ENCODE data around the gene ATP2C1.
"Not testable (repeated sequence)": the region's sequence is repeated elsewhere in the genome, so short reads cannot be mapped to it uniquely, and the experiment has no call there.

ATP2C1 gene

DNA sequence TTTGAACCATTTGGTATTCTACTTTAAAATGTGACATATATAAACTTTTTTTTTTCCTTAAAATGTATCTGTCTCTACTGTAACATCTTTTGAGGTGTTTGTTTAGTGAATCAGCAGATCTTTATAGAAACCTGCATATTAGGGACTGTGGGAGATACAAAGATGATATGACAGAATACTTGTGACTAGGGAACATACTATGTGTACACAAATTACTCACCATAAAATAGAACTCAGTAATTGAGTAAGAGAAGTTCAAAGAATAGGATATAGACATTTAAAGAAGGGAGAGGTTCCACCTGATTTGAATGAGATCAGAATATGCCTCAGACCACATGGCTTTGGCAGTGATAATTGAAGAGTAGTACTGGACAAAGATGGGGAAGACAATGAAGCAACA is 47.9 kb downstream of the ATP2C1 start:
- DNase-seq = no peak

GRCh38 chr3:130946882-130947281 is 53.0 kb downstream of the ATP2C1 start:
- DNase-seq = no peak

DNA sequence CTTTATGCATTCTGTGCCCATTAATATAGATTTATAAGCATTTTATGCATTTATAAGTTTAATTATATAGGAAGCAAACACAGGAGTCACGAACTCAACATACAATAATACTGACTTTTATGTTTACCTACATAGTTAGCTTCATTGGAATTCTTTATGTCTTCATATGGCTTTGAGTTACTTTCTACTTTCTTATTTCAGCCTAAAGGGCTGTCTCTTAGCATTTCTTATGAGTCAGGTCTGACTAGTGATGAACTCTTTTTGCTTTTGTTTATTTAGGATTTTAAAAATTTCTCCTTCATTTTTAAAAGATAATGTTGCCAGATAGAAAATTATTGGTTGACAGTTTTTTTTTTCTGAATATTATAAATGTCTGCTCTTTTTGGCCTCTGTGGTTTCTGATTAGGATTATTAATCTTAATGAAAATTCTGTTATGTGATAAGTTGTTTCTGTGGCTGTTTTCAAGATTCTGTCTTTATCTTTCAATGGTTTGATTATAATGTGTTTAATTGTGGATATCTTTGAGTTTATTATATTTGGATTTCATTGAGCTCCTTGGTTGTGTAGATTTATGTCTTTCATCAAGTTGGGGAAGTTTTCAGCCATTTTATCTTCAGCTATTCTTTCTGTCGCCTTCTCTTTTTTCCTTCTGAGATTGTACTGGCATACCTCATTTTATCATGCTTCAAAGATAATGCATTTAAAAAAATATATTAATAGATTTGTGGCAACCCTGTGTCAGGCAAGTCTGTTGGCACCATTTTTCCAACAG is 54.3 kb downstream of the ATP2C1 start:
- DNase-seq = no peak

DNA sequence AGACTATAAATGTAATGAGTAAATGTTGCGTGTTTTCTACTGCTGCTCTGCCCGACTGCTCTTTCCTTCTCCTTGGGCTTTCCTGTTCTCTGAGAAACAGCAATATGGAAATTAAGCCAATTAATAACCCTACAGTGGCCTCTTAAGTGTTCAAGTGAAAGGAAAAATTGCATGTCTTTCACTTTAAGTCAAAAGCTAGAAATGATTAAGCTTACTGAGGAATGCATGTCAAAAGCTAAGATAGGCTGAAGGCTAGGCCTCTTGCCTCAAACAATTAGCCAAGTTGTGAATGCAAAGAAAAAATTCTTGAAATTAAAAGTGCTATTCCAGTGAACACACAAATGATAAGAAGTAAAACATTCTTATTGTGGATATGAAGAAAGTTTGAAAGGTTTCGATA is 55.0 kb downstream of the ATP2C1 start:
- no peak for DNase-seq

GRCh38 chr3:130950124-130950523 is 56.2 kb downstream of the ATP2C1 start:
- DNase-seq = no peak

GRCh38 chr3:130950641-130951040 is 56.8 kb downstream of the ATP2C1 start:
- DNase-seq = no peak

- no peak for DNase-seq
These were observed 61.6 kb downstream of the ATP2C1 start for GRCh38 chr3:130955481-130955880.

DNA sequence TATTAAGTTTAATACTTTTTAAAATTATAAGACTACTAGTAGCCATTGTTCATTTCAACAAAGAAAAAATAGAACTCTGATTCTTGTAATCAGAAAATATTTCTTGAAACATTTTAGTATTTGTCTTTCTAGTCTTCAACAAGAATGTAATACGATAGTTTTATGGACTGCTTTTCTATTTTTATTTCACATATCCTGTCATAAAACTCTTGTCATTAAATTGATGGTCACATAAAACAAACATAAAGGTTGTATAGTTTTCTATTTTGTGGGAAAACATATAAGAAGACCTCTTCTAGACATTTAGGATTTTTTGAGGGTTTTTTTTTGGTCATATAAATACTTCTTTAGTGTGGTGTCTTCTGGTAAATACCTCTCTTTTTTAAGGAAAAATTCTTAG is 62.4 kb downstream of the ATP2C1 start:
- no peak for DNase-seq

GRCh38 chr3:130956721-130957120 is 62.8 kb downstream of the ATP2C1 start:
- DNase-seq = no peak

DNA sequence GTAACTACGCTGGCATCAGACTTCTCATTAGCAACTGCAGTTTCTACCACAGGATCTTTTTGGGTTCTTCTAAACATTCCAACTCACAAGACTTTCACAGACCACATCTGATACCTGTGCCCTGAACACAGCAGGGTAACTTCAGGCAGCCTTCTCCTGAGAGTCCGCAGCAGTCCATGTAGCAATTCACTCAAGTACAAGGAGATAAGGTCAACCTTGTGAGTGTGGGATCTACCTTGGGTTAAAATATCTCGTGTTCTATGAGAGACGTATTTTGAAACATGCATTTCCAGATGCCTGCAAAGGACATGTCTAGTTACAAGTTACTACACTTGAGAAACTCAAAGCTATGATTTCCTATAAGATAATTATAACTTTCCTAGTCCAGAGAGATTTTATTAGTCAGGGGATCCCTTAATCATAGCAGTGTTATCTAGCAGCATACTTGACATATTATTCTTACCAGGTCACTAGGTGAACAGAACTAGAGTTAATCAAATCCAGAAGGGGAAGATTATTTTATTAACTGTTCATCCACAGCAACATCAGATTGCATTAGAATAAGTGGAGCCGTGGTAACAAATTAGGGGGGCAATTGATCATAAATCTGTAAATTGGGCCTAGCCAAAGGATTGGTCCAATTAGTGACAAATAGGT is 66.4 kb downstream of the ATP2C1 start:
- no peak for DNase-seq

- DNase-seq = no peak
These were observed 67.6 kb downstream of the ATP2C1 start for GRCh38 chr3:130961458-130961857.

DNA sequence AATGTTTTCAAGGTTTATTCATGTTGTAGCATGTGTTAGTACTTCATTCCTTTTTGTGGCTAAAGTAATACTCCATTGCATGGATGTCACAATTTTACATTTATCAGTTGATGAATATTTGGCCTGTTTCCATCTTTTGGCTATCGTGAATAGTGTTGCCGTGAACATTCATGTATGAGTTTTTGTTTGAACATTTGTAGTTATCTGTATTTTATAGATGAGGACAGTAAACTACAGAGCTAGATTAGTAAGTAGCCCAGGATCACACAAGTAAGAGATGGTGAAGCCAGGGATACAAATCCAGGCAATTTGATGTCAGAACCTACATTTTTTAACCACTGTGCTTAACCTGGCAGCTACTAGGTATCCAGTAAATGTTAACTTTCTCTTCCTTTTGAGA is 69.6 kb downstream of the ATP2C1 start:
- DNase-seq = no peak

DNA sequence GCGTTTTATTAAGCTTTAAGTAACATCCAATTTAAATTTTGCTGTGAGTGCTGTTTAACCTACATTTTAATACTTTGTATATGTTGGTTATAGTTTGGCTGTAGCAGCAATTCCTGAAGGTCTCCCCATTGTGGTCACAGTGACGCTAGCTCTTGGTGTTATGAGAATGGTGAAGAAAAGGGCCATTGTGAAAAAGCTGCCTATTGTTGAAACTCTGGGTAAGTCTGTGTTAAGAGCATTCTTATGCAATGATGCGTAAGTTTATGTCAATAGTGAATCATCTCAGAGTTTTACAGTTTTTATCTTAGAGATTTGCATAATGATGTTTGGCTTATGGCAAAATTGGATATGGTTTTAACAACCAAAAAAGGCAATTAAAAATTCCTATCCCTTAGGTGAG is 70.0 kb downstream of the ATP2C1 start:
- no peak for DNase-seq

GRCh38 chr3:130967281-130967680 is 73.4 kb downstream of the ATP2C1 start:
- DNase-seq = no peak

GRCh38 chr3:130968221-130968620 is 74.3 kb downstream of the ATP2C1 start:
- no peak for DNase-seq

GRCh38 chr3:130969621-130970020 is 75.7 kb downstream of the ATP2C1 start:
- no peak for DNase-seq

DNA sequence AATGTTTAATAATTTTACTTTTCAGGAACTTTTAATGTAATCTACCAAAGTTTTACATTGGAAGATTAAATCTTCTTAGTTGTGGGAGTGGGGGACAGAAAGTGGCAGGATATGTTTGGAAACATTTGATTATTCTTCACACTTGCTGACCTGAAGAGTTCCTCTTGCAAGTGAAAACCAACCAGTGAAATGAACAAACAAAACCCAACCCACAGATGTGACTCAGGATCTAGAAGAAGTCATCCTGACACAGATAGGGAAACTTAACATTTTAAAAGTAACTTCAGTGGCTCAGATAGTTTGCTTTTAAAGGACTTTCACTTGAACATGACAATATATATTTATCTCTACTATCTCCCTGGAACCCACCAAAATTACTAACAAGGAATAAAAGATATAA is 77.3 kb downstream of the ATP2C1 start:
- DNase-seq = no peak

- not testable (repeated sequence) for DNase-seq
These were observed 78.7 kb downstream of the ATP2C1 start for GRCh38 chr3:130972592-130972991.

GRCh38 chr3:130973406-130973805 is 79.5 kb downstream of the ATP2C1 start:
- DNase-seq = no peak

- no peak for DNase-seq
These were observed 80.3 kb downstream of the ATP2C1 start for GRCh38 chr3:130974201-130974600.

GRCh38 chr3:130975251-130975650 is 81.4 kb downstream of the ATP2C1 start:
- DNase-seq = no peak

GRCh38 chr3:130976706-130977105 is 82.8 kb downstream of the ATP2C1 start:
- DNase-seq = no peak

DNA sequence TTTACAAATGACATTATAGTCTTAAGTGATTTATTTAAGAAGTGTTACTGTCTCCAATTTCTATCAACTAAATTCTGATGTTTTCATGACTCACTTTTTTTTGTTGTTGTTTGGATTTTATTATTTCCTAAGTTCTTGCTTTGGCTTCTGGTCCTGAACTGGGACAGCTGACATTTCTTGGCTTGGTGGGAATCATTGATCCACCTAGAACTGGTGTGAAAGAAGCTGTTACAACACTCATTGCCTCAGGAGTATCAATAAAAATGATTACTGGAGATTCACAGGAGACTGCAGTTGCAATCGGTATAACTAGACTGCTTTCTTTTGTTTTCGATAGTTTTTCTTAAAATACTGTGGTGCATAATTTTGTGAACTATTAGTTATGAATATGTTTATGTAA is 85.2 kb downstream of the ATP2C1 start:
- no peak for DNase-seq

DNA sequence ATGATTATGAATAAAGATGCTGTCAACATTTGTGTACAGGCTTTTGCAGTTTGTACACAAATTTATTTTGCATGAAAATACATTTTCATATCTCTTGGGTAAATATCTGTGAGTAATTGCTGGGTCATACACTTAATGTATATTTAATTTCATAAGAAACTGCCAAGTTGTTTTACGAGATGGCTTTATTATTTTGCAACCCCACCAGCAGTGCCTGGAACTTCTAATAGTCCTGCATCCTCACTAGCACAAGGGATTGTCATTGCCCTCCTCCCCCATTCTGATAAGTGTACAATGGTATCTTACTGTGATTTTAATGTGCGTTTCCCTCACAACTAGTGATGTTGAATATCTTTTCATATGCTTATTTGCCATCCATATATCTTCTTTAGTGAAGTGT is 87.6 kb downstream of the ATP2C1 start:
- no peak for DNase-seq

DNA sequence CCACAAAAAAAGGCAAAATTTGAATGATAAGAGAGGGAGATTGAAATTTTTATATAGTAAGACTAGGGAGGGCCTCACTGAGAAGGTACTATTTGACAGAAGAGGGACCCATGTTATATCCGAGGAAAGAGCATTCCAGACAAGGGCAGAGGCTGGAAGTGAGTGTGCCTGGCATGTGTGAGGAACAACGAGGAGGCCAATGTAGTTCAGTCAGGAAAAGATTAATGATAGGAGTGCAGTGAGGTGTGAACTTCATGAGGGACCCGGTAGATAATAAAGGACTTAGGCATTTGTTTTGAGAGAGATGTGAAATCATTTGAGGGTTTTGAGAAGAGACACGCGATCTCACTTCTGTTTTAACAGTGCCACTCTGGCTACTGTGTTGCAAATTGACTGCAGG is 96.4 kb downstream of the ATP2C1 start:
- DNase-seq = no peak

Data from central memory CD4-positive, alpha-beta T cell (primary cell).